HepG2 (cell line): ENCODE data around the gene ATP2B2. TPM values are rescaled to one million over a fixed set of nuclear protein-coding genes. Genes with fewer than 3 reads are reported as not detected.

Experiments used
- AGO2 ChIP-seq: fragments of 200-400 bp; formaldehyde crosslinking; optimal IDR thresholded peaks from 2 replicates; pipeline ENCODE3; 2017; ENCODE audit warnings: mild to moderate bottlenecking, low read depth, low read length, moderate library complexity
- EP300 ChIP-seq, 3 experiments: sonication (generic) in 1 of 3; formaldehyde crosslinking in 1 of 3; IDR thresholded peaks; 2 replicates each; pipeline versions ENCODE4 v1.5.1 to v1.6.1; 2011 to 2020; ENCODE audit warnings: low read depth in 2 of 3, low read length in 2 of 3, borderline replicate concordance in 1 of 3, improper control_type of control experiment in 1 of 3, mild to moderate bottlenecking in 1 of 3, missing genetic modification reagents in 1 of 3, moderate library complexity in 1 of 3
- IKZF1 ChIP-seq: fragments of 450-650 bp; IDR thresholded peaks from 2 replicates; pipeline ENCODE4 v1.7.1; 2016
- LCORL ChIP-seq, 2 experiments: fragments of 450-650 bp in 1 of 2; sonication (generic) in 1 of 2; formaldehyde crosslinking in 1 of 2; IDR thresholded peaks; 2 replicates each; pipeline versions ENCODE4 v1.5.0 to v1.6.1; 2017 to 2020; ENCODE audit warnings: antibody characterized with exemption in 1 of 2, missing genetic modification reagents in 1 of 2
- MXI1 ChIP-seq: IDR thresholded peaks from 3 replicates; pipeline ENCODE4 v1.6.1; 2012; ENCODE audit warnings: low read depth, low read length, inconsistent platforms, borderline replicate concordance
- NBN ChIP-seq: fragments of 450-650 bp; conservative IDR thresholded peaks from 2 replicates; pipeline ENCODE4 v1.6.1; 2017
- NCOA2 ChIP-seq: sonication (generic); formaldehyde crosslinking; IDR thresholded peaks from 2 replicates; pipeline ENCODE4 v1.8.0; 2022; ENCODE audit warnings: inconsistent platforms
- NFE2 ChIP-seq: sonication (generic); formaldehyde crosslinking; IDR thresholded peaks from 2 replicates; pipeline ENCODE4 v1.4.0; 2020; ENCODE audit warnings: missing genetic modification reagents
- NFRKB ChIP-seq: fragments of 450-650 bp; IDR thresholded peaks from 2 replicates; pipeline ENCODE4 v1.6.1; 2017
- NR2F2 ChIP-seq: IDR thresholded peaks from 2 replicates; pipeline ENCODE4 v1.6.1; 2012; ENCODE audit warnings: low read depth, inconsistent platforms, borderline replicate concordance
- PAF1 ChIP-seq: IDR thresholded peaks from 2 replicates; pipeline ENCODE4 v1.6.1; 2016; ENCODE audit warnings: missing genetic modification reagents, missing compliant biosample characterization
- PHF8 ChIP-seq: sonication (generic); formaldehyde crosslinking; IDR thresholded peaks from 2 replicates; pipeline ENCODE4 v1.5.0; 2020; ENCODE audit warnings: missing genetic modification reagents
- TOE1 ChIP-seq: sonication (generic); formaldehyde crosslinking; IDR thresholded peaks from 2 replicates; pipeline ENCODE4 v1.4.0; 2020; ENCODE audit warnings: mild to moderate bottlenecking, missing genetic modification reagents
- ZBTB38 ChIP-seq: sonication (generic); formaldehyde crosslinking; IDR thresholded peaks from 2 replicates; pipeline ENCODE4 v1.5.1; 2020; ENCODE audit warnings: mild to moderate bottlenecking, missing genetic modification reagents
- ZFP82 ChIP-seq: sonication (generic); formaldehyde crosslinking; IDR thresholded peaks from 2 replicates; pipeline ENCODE4 v1.5.1; 2020; ENCODE audit warnings: mild to moderate bottlenecking, missing genetic modification reagents, borderline replicate concordance
- ZNF850 ChIP-seq: sonication (generic); formaldehyde crosslinking; conservative IDR thresholded peaks from 2 replicates; pipeline ENCODE4 v1.9.0; 2021; ENCODE audit warnings: mild to moderate bottlenecking, missing genetic modification reagents
- polyA plus RNA-seq, 8 experiments: library from polyadenylated mRNA; depleted of rRNA in 3 of 8; stranded (reverse) in 7 of 8; unstranded in 1 of 8; fragments of >200 nt; fragmentation: Illumina TruSeq in 4 of 8; extraction: Trizol in 4 of 8; gene quantifications; 2 replicates each; pipeline versions ENCODE4 v1.2.1 to v1.2.3, GENCODE V29; 2011 to 2016; ENCODE audit warnings: low read depth in 4 of 8, missing spikeins in 1 of 8, mixed read lengths in 1 of 8; ENCODE audit not compliant: insufficient read depth in 1 of 8
- total RNA-seq, 5 experiments: library from RNA; depleted of rRNA; stranded (reverse); fragments of >200 nt; fragmentation: Illumina TruSeq; extraction: Trizol; gene quantifications; 2 replicates each; pipeline ENCODE4 v1.2.3, GENCODE V29; 2016; ENCODE audit warnings: low read depth in 1 of 5
- TF ChIP-seq, protein P1 (sequence below): sonication (generic); formaldehyde crosslinking; IDR thresholded peaks from 2 replicates; pipeline ENCODE4 v1.9.0; 2021; ENCODE audit warnings: missing genetic modification reagents, mild to moderate bottlenecking, borderline replicate concordance
- TF ChIP-seq, protein P2 (sequence below): sonication (generic); formaldehyde crosslinking; IDR thresholded peaks from 2 replicates; pipeline ENCODE4 v1.4.0; 2020; ENCODE audit warnings: missing genetic modification reagents
- TF ChIP-seq, protein P3 (sequence below): sonication (generic); formaldehyde crosslinking; IDR thresholded peaks from 2 replicates; pipeline ENCODE4 v1.8.1; 2023; ENCODE audit warnings: mild to moderate bottlenecking, missing genetic modification reagents
- TF ChIP-seq, protein P4 (sequence below): sonication (generic); formaldehyde crosslinking; IDR thresholded peaks from 2 replicates; pipeline ENCODE4 v1.4.0; 2020; ENCODE audit warnings: mild to moderate bottlenecking, missing genetic modification reagents
- TF ChIP-seq, protein P5 (sequence below): sonication (generic); formaldehyde crosslinking; IDR thresholded peaks from 2 replicates; pipeline ENCODE4 v1.9.0; 2021; ENCODE audit warnings: missing genetic modification reagents, borderline replicate concordance
- TF ChIP-seq, protein P6 (sequence below): sonication (generic); formaldehyde crosslinking; IDR thresholded peaks from 2 replicates; pipeline ENCODE4 v1.8.0; 2022; ENCODE audit warnings: missing genetic modification reagents, mild to moderate bottlenecking, borderline replicate concordance

Gene ATP2B2
- total and polyA plus RNA-seq, 2 of the 13 experiments (the other 11 are each of a cell fraction or from before 2014, with no cell fraction given), result 1.5 to 2.3 TPM

DNA sequence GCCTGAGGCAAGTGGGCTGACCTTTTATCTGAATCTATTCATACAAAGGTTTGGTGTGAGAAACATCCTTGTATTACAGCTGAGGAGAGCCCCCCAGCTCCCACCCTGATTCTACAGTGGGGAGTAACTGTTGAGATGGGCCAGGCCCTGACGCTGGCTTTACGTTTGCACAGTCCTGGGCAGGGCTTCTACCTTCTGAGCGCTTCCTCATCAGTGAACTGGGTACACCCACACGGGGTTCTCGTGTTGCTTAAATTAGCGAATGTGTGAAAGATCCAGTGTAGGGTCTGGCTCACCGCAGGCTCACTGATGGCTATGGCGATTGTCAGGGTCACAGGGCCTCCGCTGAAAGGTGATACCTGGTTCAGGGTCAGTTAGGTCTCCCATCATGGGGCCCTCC, 205.3 kb downstream of the ATP2B2 start (continued):
- TF ChIP-seq, protein P1, sequence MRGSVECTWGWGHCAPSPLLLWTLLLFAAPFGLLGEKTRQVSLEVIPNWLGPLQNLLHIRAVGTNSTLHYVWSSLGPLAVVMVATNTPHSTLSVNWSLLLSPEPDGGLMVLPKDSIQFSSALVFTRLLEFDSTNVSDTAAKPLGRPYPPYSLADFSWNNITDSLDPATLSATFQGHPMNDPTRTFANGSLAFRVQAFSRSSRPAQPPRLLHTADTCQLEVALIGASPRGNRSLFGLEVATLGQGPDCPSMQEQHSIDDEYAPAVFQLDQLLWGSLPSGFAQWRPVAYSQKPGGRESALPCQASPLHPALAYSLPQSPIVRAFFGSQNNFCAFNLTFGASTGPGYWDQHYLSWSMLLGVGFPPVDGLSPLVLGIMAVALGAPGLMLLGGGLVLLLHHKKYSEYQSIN (CRISPR knock-in tag), result no peak
- TF ChIP-seq NCOA2 (CRISPR knock-in tag), result no peak
- TF ChIP-seq, protein P2, sequence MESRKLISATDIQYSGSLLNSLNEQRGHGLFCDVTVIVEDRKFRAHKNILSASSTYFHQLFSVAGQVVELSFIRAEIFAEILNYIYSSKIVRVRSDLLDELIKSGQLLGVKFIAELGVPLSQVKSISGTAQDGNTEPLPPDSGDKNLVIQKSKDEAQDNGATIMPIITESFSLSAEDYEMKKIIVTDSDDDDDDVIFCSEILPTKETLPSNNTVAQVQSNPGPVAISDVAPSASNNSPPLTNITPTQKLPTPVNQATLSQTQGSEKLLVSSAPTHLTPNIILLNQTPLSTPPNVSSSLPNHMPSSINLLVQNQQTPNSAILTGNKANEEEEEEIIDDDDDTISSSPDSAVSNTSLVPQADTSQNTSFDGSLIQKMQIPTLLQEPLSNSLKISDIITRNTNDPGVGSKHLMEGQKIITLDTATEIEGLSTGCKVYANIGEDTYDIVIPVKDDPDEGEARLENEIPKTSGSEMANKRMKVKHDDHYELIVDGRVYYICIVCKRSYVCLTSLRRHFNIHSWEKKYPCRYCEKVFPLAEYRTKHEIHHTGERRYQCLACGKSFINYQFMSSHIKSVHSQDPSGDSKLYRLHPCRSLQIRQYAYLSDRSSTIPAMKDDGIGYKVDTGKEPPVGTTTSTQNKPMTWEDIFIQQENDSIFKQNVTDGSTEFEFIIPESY, result 0 out of 2 replicates have a peak, but pooled peaks have one; percentile 26
- TF ChIP-seq, protein P3, sequence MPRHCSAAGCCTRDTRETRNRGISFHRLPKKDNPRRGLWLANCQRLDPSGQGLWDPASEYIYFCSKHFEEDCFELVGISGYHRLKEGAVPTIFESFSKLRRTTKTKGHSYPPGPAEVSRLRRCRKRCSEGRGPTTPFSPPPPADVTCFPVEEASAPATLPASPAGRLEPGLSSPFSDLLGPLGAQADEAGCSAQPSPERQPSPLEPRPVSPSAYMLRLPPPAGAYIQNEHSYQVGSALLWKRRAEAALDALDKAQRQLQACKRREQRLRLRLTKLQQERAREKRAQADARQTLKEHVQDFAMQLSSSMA (CRISPR knock-in tag), result no peak
- no peak for TF ChIP-seq NR2F2
- peak; percentile 16 for TF ChIP-seq AGO2
- TF ChIP-seq PAF1 (CRISPR knock-in tag), result 0 out of 2 replicates have a peak, but pooled peaks have one; percentile 8
- TF ChIP-seq, protein P4, sequence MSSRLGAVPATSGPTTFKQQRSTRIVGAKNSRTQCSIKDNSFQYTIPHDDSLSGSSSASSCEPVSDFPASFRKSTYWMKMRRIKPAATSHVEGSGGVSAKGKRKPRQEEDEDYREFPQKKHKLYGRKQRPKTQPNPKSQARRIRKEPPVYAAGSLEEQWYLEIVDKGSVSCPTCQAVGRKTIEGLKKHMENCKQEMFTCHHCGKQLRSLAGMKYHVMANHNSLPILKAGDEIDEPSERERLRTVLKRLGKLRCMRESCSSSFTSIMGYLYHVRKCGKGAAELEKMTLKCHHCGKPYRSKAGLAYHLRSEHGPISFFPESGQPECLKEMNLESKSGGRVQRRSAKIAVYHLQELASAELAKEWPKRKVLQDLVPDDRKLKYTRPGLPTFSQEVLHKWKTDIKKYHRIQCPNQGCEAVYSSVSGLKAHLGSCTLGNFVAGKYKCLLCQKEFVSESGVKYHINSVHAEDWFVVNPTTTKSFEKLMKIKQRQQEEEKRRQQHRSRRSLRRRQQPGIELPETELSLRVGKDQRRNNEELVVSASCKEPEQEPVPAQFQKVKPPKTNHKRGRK, result no peak
- TF ChIP-seq, protein P5, sequence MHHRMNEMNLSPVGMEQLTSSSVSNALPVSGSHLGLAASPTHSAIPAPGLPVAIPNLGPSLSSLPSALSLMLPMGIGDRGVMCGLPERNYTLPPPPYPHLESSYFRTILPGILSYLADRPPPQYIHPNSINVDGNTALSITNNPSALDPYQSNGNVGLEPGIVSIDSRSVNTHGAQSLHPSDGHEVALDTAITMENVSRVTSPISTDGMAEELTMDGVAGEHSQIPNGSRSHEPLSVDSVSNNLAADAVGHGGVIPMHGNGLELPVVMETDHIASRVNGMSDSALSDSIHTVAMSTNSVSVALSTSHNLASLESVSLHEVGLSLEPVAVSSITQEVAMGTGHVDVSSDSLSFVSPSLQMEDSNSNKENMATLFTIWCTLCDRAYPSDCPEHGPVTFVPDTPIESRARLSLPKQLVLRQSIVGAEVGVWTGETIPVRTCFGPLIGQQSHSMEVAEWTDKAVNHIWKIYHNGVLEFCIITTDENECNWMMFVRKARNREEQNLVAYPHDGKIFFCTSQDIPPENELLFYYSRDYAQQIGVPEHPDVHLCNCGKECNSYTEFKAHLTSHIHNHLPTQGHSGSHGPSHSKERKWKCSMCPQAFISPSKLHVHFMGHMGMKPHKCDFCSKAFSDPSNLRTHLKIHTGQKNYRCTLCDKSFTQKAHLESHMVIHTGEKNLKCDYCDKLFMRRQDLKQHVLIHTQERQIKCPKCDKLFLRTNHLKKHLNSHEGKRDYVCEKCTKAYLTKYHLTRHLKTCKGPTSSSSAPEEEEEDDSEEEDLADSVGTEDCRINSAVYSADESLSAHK (CRISPR knock-in tag), result no peak
- no peak for TF ChIP-seq NFRKB
- peak; percentile 50; the same call in 1 of the 2 replicates for TF ChIP-seq ZBTB38
- TF ChIP-seq IKZF1, result no peak
- TF ChIP-seq PHF8 (CRISPR knock-in tag), result no peak
- TF ChIP-seq ZNF850 (CRISPR knock-in tag), result no peak
- no peak for TF ChIP-seq MXI1
- no peak for TF ChIP-seq LCORL (IDR thresholded peaks at IDR 0.05)
- no peak for TF ChIP-seq LCORL (CRISPR knock-in tag; IDR thresholded peaks at IDR 0.05)
- TF ChIP-seq NBN, result no peak
- no peak for TF ChIP-seq TOE1 (CRISPR knock-in tag)
- no peak for TF ChIP-seq ZFP82 (CRISPR knock-in tag)
- TF ChIP-seq, protein P6, sequence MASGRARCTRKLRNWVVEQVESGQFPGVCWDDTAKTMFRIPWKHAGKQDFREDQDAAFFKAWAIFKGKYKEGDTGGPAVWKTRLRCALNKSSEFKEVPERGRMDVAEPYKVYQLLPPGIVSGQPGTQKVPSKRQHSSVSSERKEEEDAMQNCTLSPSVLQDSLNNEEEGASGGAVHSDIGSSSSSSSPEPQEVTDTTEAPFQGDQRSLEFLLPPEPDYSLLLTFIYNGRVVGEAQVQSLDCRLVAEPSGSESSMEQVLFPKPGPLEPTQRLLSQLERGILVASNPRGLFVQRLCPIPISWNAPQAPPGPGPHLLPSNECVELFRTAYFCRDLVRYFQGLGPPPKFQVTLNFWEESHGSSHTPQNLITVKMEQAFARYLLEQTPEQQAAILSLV (CRISPR knock-in tag), result no peak
- TF ChIP-seq EP300 (IDR thresholded peaks at IDR 0.05; ENCODE audit: low read depth in 2 of 2, low read length in 2 of 2), result no peak
- TF ChIP-seq EP300 (CRISPR knock-in tag; IDR thresholded peaks at IDR 0.05; ENCODE audit: borderline replicate concordance), result no peak
- no peak for TF ChIP-seq NFE2 (CRISPR knock-in tag)
